ENCODE measurements around the gene SEZ6L2.

GRCh38 chr16:29821643-29822115 is 77.7 kb downstream of the SEZ6L2 start:
- TF ChIP-seq CTCF (IDR thresholded peaks at IDR 0.05) (no peak), POLR2AphosphoS5 (IDR thresholded peaks at IDR 0.05; ENCODE audit: low read depth, low read length) (peak; percentile 58; the same call in 1 of the 2 replicates)
